ENCODE results near the gene MVP. TPM values are rescaled to one million over a fixed set of nuclear protein-coding genes. Genes with fewer than 3 reads are reported as not detected.

Gene MVP
- polyA plus RNA-seq, 4 donors, result 20.0 to 24.2 (median 21.9) TPM

GRCh38 chr16:29840240-29840639 is 20.0 kb downstream of the MVP start:
- DNase-seq (ENCODE audit: low read depth in 4 of 4, low spot score in 2 of 4), result no peak

DNA sequence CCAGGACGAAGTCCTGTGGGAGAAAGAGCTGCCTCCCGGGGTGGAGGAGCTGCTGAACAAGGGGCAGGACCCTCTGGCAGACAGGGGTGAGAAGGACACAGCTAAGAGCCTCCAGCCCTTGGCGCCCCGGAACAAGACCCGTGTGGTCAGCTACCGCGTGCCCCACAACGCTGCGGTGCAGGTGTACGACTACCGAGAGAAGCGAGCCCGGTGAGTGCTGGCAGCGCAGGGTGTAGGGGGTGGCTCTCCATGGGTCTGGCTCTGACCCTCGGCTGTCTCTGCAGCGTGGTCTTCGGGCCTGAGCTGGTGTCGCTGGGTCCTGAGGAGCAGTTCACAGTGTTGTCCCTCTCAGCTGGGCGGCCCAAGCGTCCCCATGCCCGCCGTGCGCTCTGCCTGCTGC is 21.4 kb downstream of the MVP start:
- DNase-seq (ENCODE audit: low read depth in 4 of 4, low spot score in 2 of 4), result no peak

DNA sequence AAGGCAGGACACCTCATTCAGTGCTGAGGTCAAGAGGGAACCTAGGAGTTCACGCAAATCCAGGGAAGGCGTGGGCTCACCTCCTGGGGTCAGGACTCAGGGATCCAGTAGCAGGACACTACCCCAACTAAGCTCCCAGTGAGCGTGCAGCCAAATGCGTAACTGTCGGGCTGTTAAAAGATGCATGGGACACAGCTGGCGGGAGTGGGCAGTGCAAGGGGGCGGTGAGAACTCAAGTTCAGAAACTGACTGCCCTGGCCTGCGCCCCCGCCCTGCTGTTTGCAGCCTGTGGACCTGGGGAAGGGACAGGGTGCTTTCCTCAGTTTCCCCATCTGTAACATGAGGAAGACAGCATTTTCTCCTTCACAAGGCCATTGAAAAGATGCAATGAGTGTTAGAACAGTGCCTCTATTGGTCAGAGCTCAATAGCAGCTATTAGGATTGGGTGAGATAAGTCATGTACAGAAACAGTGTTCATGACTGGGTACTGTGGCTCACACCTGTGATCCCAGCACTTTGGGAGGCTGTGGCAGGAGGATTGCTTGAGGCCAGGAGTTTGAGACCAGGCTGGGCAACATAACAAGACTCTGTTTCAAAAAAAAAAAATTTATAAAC is 22.6 kb downstream of the MVP start:
- DNase-seq (ENCODE audit: low read depth in 4 of 4, low spot score in 2 of 4), result no peak

GRCh38 chr16:29843931-29844330 is 23.7 kb downstream of the MVP start:
- no peak for DNase-seq (ENCODE audit: low read depth in 4 of 4, low spot score in 2 of 4)

GRCh38 chr16:29844575-29845331 is 24.5 kb downstream of the MVP start:
- DNase-seq (ENCODE audit: low read depth in 4 of 4, low spot score in 2 of 4), result no peak

GRCh38 chr16:29845656-29846055 is 25.4 kb downstream of the MVP start:
- no peak for DNase-seq (ENCODE audit: low read depth in 4 of 4, low spot score in 2 of 4)

- DNase-seq (ENCODE audit: low read depth in 4 of 4, low spot score in 2 of 4), result no peak
Measured at GRCh38 chr16:29848420-29849297, 28.4 kb downstream of the MVP start.

DNA sequence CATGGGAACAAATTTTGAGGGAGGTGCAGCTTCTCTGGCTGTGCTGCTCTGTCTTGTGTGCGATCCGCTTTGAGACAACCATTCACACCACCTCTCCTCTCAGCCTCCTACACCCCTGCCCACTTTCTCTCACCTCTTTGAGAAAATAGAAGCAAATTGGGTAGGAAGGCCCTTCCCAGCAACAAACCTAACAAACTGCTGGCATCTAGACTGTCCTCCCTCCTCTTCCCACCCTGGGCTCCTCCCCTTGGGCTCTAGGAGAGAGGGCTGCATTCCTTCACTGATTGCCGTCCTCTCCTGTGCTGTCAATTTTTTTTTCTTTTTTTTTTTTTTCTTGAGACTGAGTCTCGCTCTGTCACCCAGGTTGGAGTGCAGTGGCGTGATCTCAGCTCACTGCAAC is 29.2 kb downstream of the MVP start:
- no peak for DNase-seq (ENCODE audit: low read depth in 4 of 4, low spot score in 2 of 4)

DNA sequence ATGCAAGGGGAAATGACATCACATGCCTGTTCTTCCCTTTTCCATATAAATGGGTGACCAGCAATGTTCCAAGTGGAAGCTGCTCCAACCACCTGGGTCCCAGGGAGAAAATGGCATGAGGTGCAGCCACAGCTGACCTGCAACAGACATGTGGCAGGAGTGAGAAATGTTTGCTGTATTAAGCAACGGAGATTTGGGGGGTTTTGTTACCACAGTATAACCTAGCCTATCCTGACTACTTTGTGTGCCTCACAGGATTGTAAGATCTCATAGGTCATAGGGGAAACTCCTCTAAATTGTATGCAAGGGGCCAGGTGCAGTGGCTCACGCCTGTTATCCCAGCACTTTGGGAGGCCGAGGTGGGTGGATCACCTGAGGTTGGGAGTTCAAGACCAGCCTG is 30.7 kb downstream of the MVP start:
- no peak for DNase-seq (ENCODE audit: low read depth in 4 of 4, low spot score in 2 of 4)

DNA sequence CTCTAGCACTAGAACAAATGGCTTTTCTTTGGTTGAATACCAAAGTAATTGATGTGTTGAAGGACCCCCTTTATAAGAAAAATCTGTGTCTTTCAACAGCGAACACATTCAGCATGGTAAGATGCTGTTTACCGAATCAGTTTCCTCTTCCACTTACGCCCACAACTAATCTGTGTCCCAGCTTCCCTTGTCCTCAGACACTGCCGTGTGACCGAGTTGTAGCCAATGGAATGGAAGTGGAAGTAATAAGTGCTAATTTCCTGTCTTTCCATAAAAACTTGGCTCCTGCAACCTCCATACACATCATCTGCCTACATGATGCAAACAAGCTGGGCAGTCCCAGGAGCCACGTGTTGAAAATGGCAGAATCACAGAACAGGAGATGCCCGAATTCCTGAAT is 32.4 kb downstream of the MVP start:
- no peak for DNase-seq (ENCODE audit: low read depth in 4 of 4, low spot score in 2 of 4)

- no peak for DNase-seq (ENCODE audit: low read depth in 4 of 4, low spot score in 2 of 4)
Measured at GRCh38 chr16:29854520-29855100, 34.3 kb downstream of the MVP start.

DNA sequence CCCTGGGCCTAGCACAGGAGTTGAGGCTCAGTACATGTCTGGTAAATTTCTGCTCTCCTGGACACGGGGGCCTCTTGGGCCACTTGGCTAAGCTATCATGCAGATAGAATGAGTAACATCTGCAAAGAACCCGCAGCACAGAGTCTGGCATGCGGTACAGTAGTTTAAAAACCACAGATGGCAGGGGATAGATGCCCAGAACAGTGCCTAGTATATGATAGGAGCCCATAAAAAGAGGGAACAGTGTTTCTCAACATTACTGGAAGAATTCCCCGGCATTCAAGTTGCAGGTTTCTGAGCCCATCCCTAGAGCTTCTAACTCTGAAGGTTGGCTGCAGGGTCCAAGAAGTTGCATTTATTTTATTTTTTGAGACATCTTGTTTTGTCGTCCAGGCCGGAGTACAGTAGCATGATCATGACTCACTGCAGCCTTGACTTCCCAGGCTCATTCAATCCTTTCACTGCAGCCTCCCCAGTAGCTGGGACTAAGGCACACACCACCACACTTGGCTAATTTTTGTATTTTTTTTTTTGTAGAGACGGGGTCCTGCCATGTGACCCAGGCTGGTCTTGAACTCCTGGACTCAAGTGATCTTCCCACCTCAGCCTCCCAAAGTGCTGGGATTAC is 37.0 kb downstream of the MVP start:
- no peak for DNase-seq (ENCODE audit: low read depth in 4 of 4, low spot score in 2 of 4)

- no peak for DNase-seq (ENCODE audit: low read depth in 4 of 4, low spot score in 2 of 4)
Measured at GRCh38 chr16:29858149-29858849, 38.0 kb downstream of the MVP start.

DNA sequence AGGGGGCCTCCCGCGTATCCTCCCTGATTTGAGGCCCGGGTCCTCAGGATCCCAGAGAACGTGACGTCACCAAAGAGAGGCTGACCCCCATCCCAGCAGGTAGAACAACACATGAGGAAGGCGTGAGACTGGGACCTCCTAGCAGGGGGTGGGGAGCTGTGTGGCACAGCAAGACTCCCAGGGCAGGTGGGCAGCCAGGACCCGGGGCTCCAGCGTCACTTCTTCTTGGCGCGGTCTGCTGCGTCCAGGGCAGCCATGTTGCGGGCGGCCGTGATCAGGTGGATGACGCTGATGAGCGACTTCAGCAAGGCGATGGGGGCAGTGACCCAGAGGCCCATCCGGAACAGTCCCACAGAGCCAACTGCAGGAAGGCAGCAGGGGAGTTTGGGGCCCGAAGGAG is 38.7 kb downstream of the MVP start:
- DNase-seq (ENCODE audit: low read depth in 4 of 4, low spot score in 2 of 4), result no peak

- no peak for DNase-seq (ENCODE audit: low read depth in 4 of 4, low spot score in 2 of 4)
Measured at GRCh38 chr16:29860218-29860617, 40.0 kb downstream of the MVP start.

GRCh38 chr16:29862383-29862883 is 42.2 kb downstream of the MVP start:
- DNase-seq (ENCODE audit: low read depth in 4 of 4, low spot score in 2 of 4), result no peak

- peak; percentile 95 to 100 (median 96) for DNase-seq (ENCODE audit: low read depth in 4 of 4, low spot score in 2 of 4)
Measured at GRCh38 chr16:29862884-29863668, 42.8 kb downstream of the MVP start, which contains the start of gene CDIPT. Gene CDIPT (minus strand): TSS chr16:29863226. CDS start chr16:29862857, 369 bp downstream.

GRCh38 chr16:29863669-29863984 is 43.4 kb downstream of the MVP start:
- no peak for DNase-seq (ENCODE audit: low read depth in 4 of 4, low spot score in 2 of 4)

- no peak for DNase-seq (ENCODE audit: low read depth in 4 of 4, low spot score in 2 of 4)
Measured at GRCh38 chr16:29864205-29864604, 43.9 kb downstream of the MVP start.

Data from left renal cortex interstitium (tissue), 4 donors.